HepG2 (cell line): ENCODE data around the gene STX2. TPM values are rescaled to one million over a fixed set of nuclear protein-coding genes. Genes with fewer than 3 reads are reported as not detected.

Experiments used
- ATAC-seq: fragments of 200-7000 bp; cut with Tn5 transposase; 3 replicates; pipeline ENCODE4 v1.9.1; 2020; ENCODE audit warnings: mild to moderate bottlenecking, moderate library complexity
- BruUV-seq: library from RNA; stranded (reverse); fragments of 400-500 nt; replicated peaks from 2 replicates; lab custom pipeline; 2021; lab: Mats Ljungman, UMichigan
- CTCF ChIA-PET: fragments of 300-600 bp; formaldehyde crosslinking; extraction: SDS; loops from one replicate; lab custom pipeline; 2021; ENCODE audit warnings: low total read pairs, inconsistent platforms, low intra/inter-chr PET ratio; lab: Yijun Ruan, JAX
- POLR2A ChIA-PET: fragments of 350-600 bp; sonication (Branson Sonifier 250); formaldehyde crosslinking; loops from one replicate; lab custom pipeline; 2020; ENCODE audit warnings: antibody characterized with exemption, inconsistent platforms; lab: Yijun Ruan, JAX
- DNase-seq: peaks from one replicate; pipeline ENCODE4 v3.0.0-alpha.2; 2015; ENCODE audit warnings: low spot score
- FAIRE-seq: peaks from 3 replicates; lab custom pipeline; 2011; peaks lifted over from hg19 to GRCh38; lab: Jason Lieb, UNC
- H2AFZ ChIP-seq: one replicate; pipeline ENCODE4 v1.6.1; 2011; ENCODE audit warnings: low read length, inconsistent platforms
- H3K27ac ChIP-seq: fragments of 300-600 bp; 3 replicates; pipeline ENCODE4 v1.8.0; 2011; ENCODE audit warnings: mixed run types, mild to moderate bottlenecking, mixed read lengths, low read length, inconsistent platforms; ENCODE audit not compliant: insufficient read depth; ENCODE audit errors: extremely low read length
- H3K27me3 ChIP-seq, 2 experiments: fragments of 200-600 bp in 1 of 2; 2 replicates in 1 of 2; 3 replicates in 1 of 2; pipeline versions ENCODE4 v1.6.0 to v1.8.0; 2011; ENCODE audit warnings: low read length in 2 of 2, mild to moderate bottlenecking in 2 of 2, moderate library complexity in 2 of 2, inconsistent platforms in 1 of 2; ENCODE audit not compliant: insufficient read depth in 2 of 2, control insufficient read depth in 1 of 2
- H3K36me3 ChIP-seq, 2 experiments: fragments of 200-600 bp in 1 of 2; replicated peaks in 1 of 2; 2 replicates in 1 of 2; 3 replicates in 1 of 2; pipeline versions ENCODE4 v1.5.1 to v1.8.0; 2011; ENCODE audit warnings: low read length in 2 of 2, inconsistent platforms in 1 of 2; ENCODE audit not compliant: insufficient read depth in 2 of 2, control insufficient read depth in 1 of 2
- H3K4me1 ChIP-seq: 2 replicates; pipeline ENCODE4 v1.5.1; 2012; ENCODE audit warnings: low read length, inconsistent platforms; ENCODE audit not compliant: insufficient read depth
- H3K4me2 ChIP-seq: 2 replicates; pipeline ENCODE4 v1.6.0; 2011; ENCODE audit warnings: low read depth, low read length, inconsistent platforms
- H3K4me3 ChIP-seq, 3 experiments: fragments of 200-600 bp in 1 of 3; sonication (generic), shearing (Covaris generic) in 1 of 3; replicated peaks in 1 of 3; 2 replicates each; pipeline ENCODE4 v1.5.1; 2011 to 2016; ENCODE audit warnings: low read length in 3 of 3, inconsistent platforms in 2 of 3, low read depth in 2 of 3, mild to moderate bottlenecking in 2 of 3, control low read depth in 1 of 3, mixed read lengths in 1 of 3; ENCODE audit not compliant: insufficient read depth in 1 of 3
- H3K79me2 ChIP-seq: one replicate; pipeline ENCODE4 v1.6.1; 2011; ENCODE audit warnings: low read length, inconsistent platforms; ENCODE audit not compliant: insufficient read depth
- H3K9ac ChIP-seq: 2 replicates; pipeline ENCODE4 v1.6.0; 2011; ENCODE audit warnings: mild to moderate bottlenecking, low read depth, low read length, inconsistent platforms; ENCODE audit not compliant: insufficient read depth
- H3K9me3 ChIP-seq: 2 replicates; pipeline ENCODE4 v1.5.1; 2012; ENCODE audit warnings: mild to moderate bottlenecking, low read length
- H4K20me1 ChIP-seq: 2 replicates; pipeline ENCODE4 v1.6.0; 2011; ENCODE audit warnings: inconsistent platforms, mild to moderate bottlenecking, low read length, moderate library complexity; ENCODE audit not compliant: insufficient read depth
- ATF1 ChIP-seq: IDR thresholded peaks from 2 replicates; pipeline ENCODE4 v1.6.1; 2016; ENCODE audit warnings: mild to moderate bottlenecking, control low read depth
- CENPT ChIP-seq: sonication (generic); formaldehyde crosslinking; IDR thresholded peaks from 2 replicates; pipeline ENCODE4 v1.8.0; 2022; ENCODE audit warnings: low read depth, mild to moderate bottlenecking, moderate library complexity, missing genetic modification reagents
- IKZF4 ChIP-seq: sonication (generic); formaldehyde crosslinking; IDR thresholded peaks from 2 replicates; pipeline ENCODE4 v1.5.1; 2020; ENCODE audit warnings: borderline replicate concordance, mild to moderate bottlenecking, low read depth, missing genetic modification reagents; ENCODE audit errors: not compliant biosample characterization
- MEIS2 ChIP-seq: sonication (generic); formaldehyde crosslinking; IDR thresholded peaks from 2 replicates; pipeline ENCODE4 v1.9.0; 2021; ENCODE audit warnings: mild to moderate bottlenecking, missing genetic modification reagents
- NFIC ChIP-seq: IDR thresholded peaks from 2 replicates; pipeline ENCODE4 v1.6.1; 2012; ENCODE audit warnings: mild to moderate bottlenecking, low read length, inconsistent platforms
- SAP130 ChIP-seq: IDR thresholded peaks from 2 replicates; pipeline ENCODE4 v1.6.1; 2016; ENCODE audit warnings: low read depth
- SP2 ChIP-seq: sonication (generic); formaldehyde crosslinking; IDR thresholded peaks from 2 replicates; pipeline ENCODE4 v1.5.1; 2020; ENCODE audit warnings: mild to moderate bottlenecking, missing genetic modification reagents
- TEAD3 ChIP-seq: optimal IDR thresholded peaks from 2 replicates; pipeline ENCODE3; 2016; ENCODE audit warnings: borderline replicate concordance
- TRIM24 ChIP-seq: sonication (generic); formaldehyde crosslinking; IDR thresholded peaks from 2 replicates; pipeline ENCODE4 v1.8.0; 2022; ENCODE audit warnings: mild to moderate bottlenecking, missing genetic modification reagents
- ZFP82 ChIP-seq: sonication (generic); formaldehyde crosslinking; IDR thresholded peaks from 2 replicates; pipeline ENCODE4 v1.5.1; 2020; ENCODE audit warnings: mild to moderate bottlenecking, missing genetic modification reagents, borderline replicate concordance
- ZNF326 ChIP-seq: sonication (generic); formaldehyde crosslinking; IDR thresholded peaks from 2 replicates; pipeline ENCODE4 v1.4.0; 2020; ENCODE audit warnings: missing genetic modification reagents, borderline replicate concordance
- ZNF337 ChIP-seq: sonication (generic); formaldehyde crosslinking; IDR thresholded peaks from 2 replicates; pipeline ENCODE4 v1.5.1; 2020; ENCODE audit warnings: missing genetic modification reagents, low read depth, mild to moderate bottlenecking, borderline replicate concordance
- ZNF451 ChIP-seq: sonication (generic); formaldehyde crosslinking; IDR thresholded peaks from 2 replicates; pipeline ENCODE4 v1.5.0; 2020; ENCODE audit warnings: mild to moderate bottlenecking, missing genetic modification reagents
- ZNF7 ChIP-seq: IDR thresholded peaks from 2 replicates; pipeline ENCODE4 v1.6.1; 2016; ENCODE audit warnings: missing biosample characterization, missing genetic modification reagents
- ZNF883 ChIP-seq: sonication (generic); formaldehyde crosslinking; IDR thresholded peaks from 2 replicates; pipeline ENCODE4 v1.5.1; 2020; ENCODE audit warnings: mild to moderate bottlenecking, missing genetic modification reagents; ENCODE audit errors: not compliant biosample characterization
- WGBS: methylation state at CpG from one replicate; pipeline ENCODE4 v1.1.6; 2017; ENCODE audit warnings: low lambda C conversion rate; 5-methylcytosine and 5-hydroxymethylcytosine counted together
- in situ Hi-C: cut with HindIII; loops from 2 replicates; pipeline ENCODE4 v1.10.0; 2017; ENCODE audit warnings: low pct_unique_long_range_greater_than_20kb; ENCODE audit not compliant: extremely low pct_ligation_motif_present
- intact Hi-C: fragments of 100-400 bp; cut with micrococcal nuclease; formaldehyde crosslinking; loops from one replicate; pipeline ENCODE4 v1.10.0; 2022; ENCODE audit not compliant: unreplicated experiment
- polyA plus RNA-seq, 8 experiments: library from polyadenylated mRNA; depleted of rRNA in 3 of 8; stranded (reverse) in 7 of 8; unstranded in 1 of 8; fragments of >200 nt; fragmentation: Illumina TruSeq in 4 of 8; extraction: Trizol in 4 of 8; gene quantifications; 2 replicates each; pipeline versions ENCODE4 v1.2.1 to v1.2.3, GENCODE V29; 2011 to 2016; ENCODE audit warnings: low read depth in 4 of 8, missing spikeins in 1 of 8, mixed read lengths in 1 of 8; ENCODE audit not compliant: insufficient read depth in 1 of 8
- total RNA-seq, 5 experiments: library from RNA; depleted of rRNA; stranded (reverse); fragments of >200 nt; fragmentation: Illumina TruSeq; extraction: Trizol; gene quantifications; 2 replicates each; pipeline ENCODE4 v1.2.3, GENCODE V29; 2016; ENCODE audit warnings: low read depth in 1 of 5
- TF ChIP-seq, protein P1 (sequence below): sonication (generic); formaldehyde crosslinking; IDR thresholded peaks from 2 replicates; pipeline ENCODE4 v1.5.1; 2020; ENCODE audit warnings: mild to moderate bottlenecking, missing genetic modification reagents, moderate library complexity
- TF ChIP-seq, protein P2 (sequence below): sonication (generic); formaldehyde crosslinking; IDR thresholded peaks from 2 replicates; pipeline ENCODE4 v1.5.1; 2020; ENCODE audit warnings: missing genetic modification reagents, mild to moderate bottlenecking, borderline replicate concordance
- TF ChIP-seq, protein P3 (sequence below): sonication (generic); formaldehyde crosslinking; IDR thresholded peaks from 2 replicates; pipeline ENCODE4 v1.4.0; 2020; ENCODE audit warnings: missing genetic modification reagents, borderline replicate concordance

The STX2 gene
- total and polyA plus RNA-seq, 2 of the 13 experiments (the other 11 are each of a cell fraction or from before 2014, with no cell fraction given), result 13.4 to 25.1 TPM

DNA sequence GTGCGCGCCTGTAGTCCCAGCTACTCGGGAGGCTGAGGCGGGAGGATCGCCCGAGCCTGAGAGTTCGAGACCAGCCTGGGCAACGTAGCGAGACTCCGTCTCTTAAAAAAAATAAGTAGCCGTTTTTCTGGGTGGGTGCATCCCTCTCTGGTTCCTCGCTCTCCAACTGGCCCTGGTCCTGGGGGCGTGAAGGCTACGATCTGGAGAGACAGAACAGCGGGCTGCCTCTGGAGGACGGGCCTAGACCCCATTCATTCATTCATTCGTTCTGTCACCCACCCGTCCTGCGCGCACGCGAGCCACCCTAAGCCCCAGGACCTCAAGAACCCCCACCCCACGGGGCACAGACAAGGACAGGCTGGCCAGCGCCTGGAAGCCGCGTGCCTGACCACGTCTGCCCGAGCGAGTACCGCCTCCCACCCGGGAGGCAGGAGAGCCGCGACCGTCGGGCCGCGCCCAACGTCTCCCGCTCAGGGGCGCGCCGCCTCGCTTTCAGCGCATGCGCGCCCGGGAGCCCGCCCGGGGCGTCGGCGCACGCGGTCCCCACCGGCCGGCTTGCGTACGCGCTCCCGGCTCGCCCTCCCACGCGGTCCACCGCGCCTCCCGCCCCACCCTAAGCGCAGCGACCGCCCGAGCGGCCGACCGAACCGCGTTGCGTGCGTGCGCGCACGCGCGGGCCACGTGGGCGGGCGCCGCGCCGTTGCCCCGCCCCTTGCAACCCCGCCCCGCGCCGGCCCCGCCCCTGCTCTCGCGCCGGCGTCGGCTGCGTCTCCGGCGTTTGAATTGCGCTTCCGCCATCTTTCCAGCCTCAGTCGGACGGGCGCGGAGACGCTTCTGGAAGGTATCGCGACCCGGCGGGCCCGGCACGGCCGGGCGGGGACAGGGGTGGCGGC is 32.5 kb upstream of the STX2 start, which contains the start of gene RAN:
TSS of gene RAN (plus strand) at position 781 of the 893 bp plus-strand sequence. CDS start 528 bp downstream, outside the sequence.
- POLR2A ChIA-PET, result interaction anchor here (0.8 to 1.3 kb wide), 9 partner anchors 22 to 583 kb away, joined by 3 to 17 read pairs (median 5); no protein-coding TSS in a partner anchor
- TSS peak; percentile 91 for BruUV-seq
- TF ChIP-seq ZNF337 (CRISPR knock-in tag) (no peak), MEIS2 (CRISPR knock-in tag) (no peak; the same call in 1 of the 2 replicates), TRIM24 (no peak), ZFP82 (CRISPR knock-in tag) (peak; percentile 45; the same call in 1 of the 2 replicates), ZNF7 (CRISPR knock-in tag) (no peak), IKZF4 (peak; percentile 66), ZNF326 (CRISPR knock-in tag) (no peak), ATF1 (CRISPR knock-in tag) (no peak), SP2 (peak; percentile 29; the same call in 1 of the 2 replicates), NFIC (no peak), ZNF883 (CRISPR knock-in tag) (peak; percentile 67), ZNF451 (CRISPR knock-in tag) (0 out of 2 replicates have a peak, but pooled peaks have one; percentile 9), TEAD3 (CRISPR knock-in tag) (peak; percentile 53), SAP130 (CRISPR knock-in tag) (peak; percentile 49; the same call in 1 of the 2 replicates), CENPT (CRISPR knock-in tag) (peak; percentile 68; the same call in 1 of the 2 replicates)
- TF ChIP-seq, protein P1, sequence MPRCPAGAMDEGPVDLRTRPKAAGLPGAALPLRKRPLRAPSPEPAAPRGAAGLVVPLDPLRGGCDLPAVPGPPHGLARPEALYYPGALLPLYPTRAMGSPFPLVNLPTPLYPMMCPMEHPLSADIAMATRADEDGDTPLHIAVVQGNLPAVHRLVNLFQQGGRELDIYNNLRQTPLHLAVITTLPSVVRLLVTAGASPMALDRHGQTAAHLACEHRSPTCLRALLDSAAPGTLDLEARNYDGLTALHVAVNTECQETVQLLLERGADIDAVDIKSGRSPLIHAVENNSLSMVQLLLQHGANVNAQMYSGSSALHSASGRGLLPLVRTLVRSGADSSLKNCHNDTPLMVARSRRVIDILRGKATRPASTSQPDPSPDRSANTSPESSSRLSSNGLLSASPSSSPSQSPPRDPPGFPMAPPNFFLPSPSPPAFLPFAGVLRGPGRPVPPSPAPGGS, result peak; percentile 86; the same call in 1 of the 2 replicates
- TF ChIP-seq, protein P2, sequence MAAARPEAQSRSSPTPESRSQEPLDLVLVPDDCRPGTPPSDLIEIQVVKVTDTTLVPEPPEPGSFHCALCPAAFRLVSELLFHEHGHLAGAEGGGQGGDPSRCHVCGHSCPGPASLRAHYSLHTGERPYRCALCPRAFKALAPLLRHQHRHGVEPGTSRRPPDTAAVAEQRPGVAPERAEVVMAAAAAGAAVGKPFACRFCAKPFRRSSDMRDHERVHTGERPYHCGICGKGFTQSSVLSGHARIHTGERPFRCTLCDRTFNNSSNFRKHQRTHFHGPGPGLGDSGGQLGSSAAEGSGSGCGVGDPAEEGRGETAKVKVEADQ (CRISPR knock-in tag), result no peak; the same call in 1 of the 2 replicates
- TF ChIP-seq, protein P3, sequence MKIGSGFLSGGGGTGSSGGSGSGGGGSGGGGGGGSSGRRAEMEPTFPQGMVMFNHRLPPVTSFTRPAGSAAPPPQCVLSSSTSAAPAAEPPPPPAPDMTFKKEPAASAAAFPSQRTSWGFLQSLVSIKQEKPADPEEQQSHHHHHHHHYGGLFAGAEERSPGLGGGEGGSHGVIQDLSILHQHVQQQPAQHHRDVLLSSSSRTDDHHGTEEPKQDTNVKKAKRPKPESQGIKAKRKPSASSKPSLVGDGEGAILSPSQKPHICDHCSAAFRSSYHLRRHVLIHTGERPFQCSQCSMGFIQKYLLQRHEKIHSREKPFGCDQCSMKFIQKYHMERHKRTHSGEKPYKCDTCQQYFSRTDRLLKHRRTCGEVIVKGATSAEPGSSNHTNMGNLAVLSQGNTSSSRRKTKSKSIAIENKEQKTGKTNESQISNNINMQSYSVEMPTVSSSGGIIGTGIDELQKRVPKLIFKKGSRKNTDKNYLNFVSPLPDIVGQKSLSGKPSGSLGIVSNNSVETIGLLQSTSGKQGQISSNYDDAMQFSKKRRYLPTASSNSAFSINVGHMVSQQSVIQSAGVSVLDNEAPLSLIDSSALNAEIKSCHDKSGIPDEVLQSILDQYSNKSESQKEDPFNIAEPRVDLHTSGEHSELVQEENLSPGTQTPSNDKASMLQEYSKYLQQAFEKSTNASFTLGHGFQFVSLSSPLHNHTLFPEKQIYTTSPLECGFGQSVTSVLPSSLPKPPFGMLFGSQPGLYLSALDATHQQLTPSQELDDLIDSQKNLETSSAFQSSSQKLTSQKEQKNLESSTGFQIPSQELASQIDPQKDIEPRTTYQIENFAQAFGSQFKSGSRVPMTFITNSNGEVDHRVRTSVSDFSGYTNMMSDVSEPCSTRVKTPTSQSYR (CRISPR knock-in tag), result no peak

More for the DNA sequence above, 32.5 kb upstream of the STX2 start, which contains the start of gene RAN:
- H2AFZ ChIP-seq, result no peak within 1 kb of the TSS
- peak within 1 kb of the TSS; percentile 90 for H3K9ac ChIP-seq
- ATAC-seq, result peak; percentile 82
- no peaks in the 10 kb centered on the region for H3K9me3 ChIP-seq
- H3K4me1 ChIP-seq, result peaks cover 71% of the 10 kb centered on the region
- peak within 1 kb of the TSS; percentile 76 to 82 (median 78) for H3K4me3 ChIP-seq
- H4K20me1 ChIP-seq, result peaks cover 24% of the 10 kb centered on the region
- peaks cover 10 to 39% of the 10 kb centered on the region in 2 experiments for H3K36me3 ChIP-seq
- in situ Hi-C loops, result loop anchor here (5.0 kb wide), 1 partner anchor 34 kb away; the partner anchor contains the start of gene STX2
- no peak for FAIRE-seq
- peak within 1 kb of the TSS; percentile 96 for H3K4me2 ChIP-seq
- CTCF ChIA-PET, result interaction anchor here (1.4 to 1.7 kb wide), 2 partner anchors 32 to 45 kb away, joined by 6 to 10 read pairs; partner anchors contain the start of gene STX2
- H3K27me3 ChIP-seq, result no peaks in the 10 kb centered on the region; a peak in 1 of 5 replicates
- H3K79me2 ChIP-seq, result peaks cover 22% of the 10 kb centered on the region
- peak within 1 kb of the TSS; percentile 93 for H3K27ac ChIP-seq
- intact Hi-C loops, result loop anchor here (2.0 kb wide), 1 partner anchor 33 kb away; the partner anchor contains the start of gene STX2
- 40% methylated on average over 16 of the region's 118 CpGs for WGBS
- peak; percentile 78 for DNase-seq
